HAP-1 (cell line): ENCODE measurements around the gene ARMCX4.

ENCODE experiments used
- DNase-seq, 2 experiments: peaks; one replicate each; pipeline ENCODE4 v3.0.0-alpha.2; 2016 to 2020; ENCODE audit warnings: low spot score in 2 of 2
- H3K27me3 ChIP-seq: fragments of 250-450 bp; sonication (Bioruptor Pico); 2 replicates; pipeline ENCODE4 v1.5.1; 2020; ENCODE audit warnings: low read depth, mild to moderate bottlenecking, moderate library complexity
- H3K36me3 ChIP-seq: fragments of 250-450 bp; sonication (Bioruptor Pico); replicated peaks from 2 replicates; pipeline ENCODE4 v1.5.1; 2020; ENCODE audit warnings: mild to moderate bottlenecking
- H3K4me1 ChIP-seq: fragments of 250-450 bp; sonication (Bioruptor Pico); 2 replicates; pipeline ENCODE4 v1.5.1; 2020; ENCODE audit warnings: mild to moderate bottlenecking
- H3K4me3 ChIP-seq: fragments of 250-450 bp; sonication (Bioruptor Pico); 2 replicates; pipeline ENCODE4 v1.5.1; 2020; ENCODE audit warnings: mild to moderate bottlenecking, moderate library complexity
- H3K9me3 ChIP-seq: fragments of 250-450 bp; sonication (Bioruptor Pico); 2 replicates; pipeline ENCODE4 v1.5.1; 2020; ENCODE audit warnings: mild to moderate bottlenecking, moderate library complexity
- in situ Hi-C: fragments of 300-500 bp; cut with MboI; formaldehyde crosslinking; loops from 3 replicates; pipeline ENCODE4 v1.14.3; 2020; ENCODE audit warnings: low sequenced_read_pairs, inconsistent platforms, mixed read lengths

The ARMCX4 gene

DNA sequence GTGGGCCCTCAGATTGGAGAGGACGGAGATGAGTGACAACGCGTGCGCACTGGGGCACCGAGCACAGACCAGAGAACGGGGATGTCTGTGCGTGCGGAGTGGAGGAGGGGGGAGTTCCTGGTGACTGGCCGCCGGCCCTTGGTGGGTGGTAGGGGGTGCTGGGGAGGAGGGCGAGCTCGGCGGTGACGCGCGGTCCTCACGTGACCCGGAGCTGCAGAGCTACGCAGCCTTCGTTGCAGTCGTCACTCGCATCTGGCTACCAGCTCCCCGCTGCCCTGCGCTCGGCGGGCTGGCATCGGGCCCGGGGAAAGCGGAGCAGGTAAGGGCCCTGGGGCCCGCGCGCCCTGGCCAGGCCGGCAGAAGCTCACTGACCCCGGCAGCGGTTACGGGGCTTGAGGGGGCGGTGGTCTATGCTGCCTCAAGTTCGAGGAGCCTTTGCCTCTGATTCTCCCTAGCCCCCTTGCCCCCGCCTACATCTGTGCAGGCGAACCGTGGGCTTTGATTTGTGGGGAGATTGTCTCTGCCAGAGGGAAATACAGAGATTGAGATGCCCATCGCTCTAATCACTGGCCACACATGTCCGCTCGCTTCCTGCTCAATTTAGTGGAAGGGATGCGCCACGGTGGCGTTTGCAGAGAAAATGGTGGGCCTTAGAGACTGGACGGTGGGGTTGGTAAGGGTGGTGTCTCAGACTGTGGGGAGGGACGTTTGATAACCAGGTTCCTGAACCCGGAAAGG, at the start of gene ARMCX4:
Gene ARMCX4 (plus strand): TSS at position 245 of the 738 bp plus-strand sequence. CDS start 3,134 bp downstream, outside the sequence.
- Histone ChIP-seq H3K4me3 (no peak within 1 kb of the TSS), H3K9me3 (no peaks in the 10 kb centered on the region), H3K27me3 (peaks cover 2% of the 10 kb centered on the region; the same call in 1 of the 2 replicates), H3K36me3 (no peaks in the 10 kb centered on the region), H3K4me1 (0 out of 2 replicates have a peak, but pooled peaks cover 3% of the 10 kb centered on the region)
- in situ Hi-C loops: no loop called here
- DNase-seq: no peak

DNA sequence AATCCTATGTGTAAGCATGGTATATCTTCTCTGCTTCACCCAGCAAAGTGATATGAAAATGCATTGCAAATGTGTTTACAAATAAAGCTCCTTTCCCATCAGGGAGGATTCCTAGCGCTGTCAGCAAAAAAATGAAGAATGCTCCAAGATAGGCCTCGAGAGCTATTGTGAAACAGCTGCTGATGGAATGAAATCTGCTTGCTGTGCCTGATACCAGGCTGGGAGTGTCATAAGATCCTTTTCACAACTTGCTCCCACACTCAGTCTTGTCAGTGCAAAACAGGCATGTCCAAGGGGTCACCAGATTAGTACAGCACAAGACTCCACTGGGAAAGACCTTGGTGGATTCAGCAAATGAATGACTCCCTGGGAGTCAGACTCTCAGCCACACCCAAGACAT, 43.2 kb upstream of the ARMCX4 start:
- no peaks in the 10 kb centered on the region for H3K9me3 ChIP-seq
- no peak for DNase-seq
- no peaks in the 10 kb centered on the region for H3K36me3 ChIP-seq
- H3K27me3 ChIP-seq: no peaks in the 10 kb centered on the region
- H3K4me1 ChIP-seq: no peaks in the 10 kb centered on the region
- no peak overlapping the region for H3K4me3 ChIP-seq
- in situ Hi-C loops: no loop called here

DNA sequence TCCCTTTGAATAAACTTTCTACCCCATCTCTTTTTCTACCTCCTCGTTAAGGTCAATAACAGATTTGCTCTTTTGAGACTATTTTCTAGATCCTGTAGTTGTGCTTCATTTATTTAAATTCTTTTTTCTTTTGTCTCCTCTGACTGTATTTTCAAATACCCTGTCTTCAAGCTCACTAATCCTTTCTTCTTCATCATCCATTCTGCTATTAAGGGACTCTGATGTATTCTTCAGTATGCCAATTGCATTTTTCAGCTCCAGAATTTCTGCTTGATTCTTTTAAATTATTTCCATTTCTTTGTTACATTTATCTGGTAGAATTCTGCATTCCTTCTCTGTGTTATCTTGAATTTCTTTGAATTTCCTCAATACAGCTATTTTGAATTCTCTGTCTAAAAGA, 36.0 kb upstream of the ARMCX4 start:
- Histone ChIP-seq H3K4me3 (no peak overlapping the region), H3K4me1 (no peaks in the 10 kb centered on the region), H3K9me3 (no peaks in the 10 kb centered on the region), H3K27me3 (no peaks in the 10 kb centered on the region), H3K36me3 (no peaks in the 10 kb centered on the region)
- no peak for DNase-seq
- in situ Hi-C loops: no loop called here

DNA sequence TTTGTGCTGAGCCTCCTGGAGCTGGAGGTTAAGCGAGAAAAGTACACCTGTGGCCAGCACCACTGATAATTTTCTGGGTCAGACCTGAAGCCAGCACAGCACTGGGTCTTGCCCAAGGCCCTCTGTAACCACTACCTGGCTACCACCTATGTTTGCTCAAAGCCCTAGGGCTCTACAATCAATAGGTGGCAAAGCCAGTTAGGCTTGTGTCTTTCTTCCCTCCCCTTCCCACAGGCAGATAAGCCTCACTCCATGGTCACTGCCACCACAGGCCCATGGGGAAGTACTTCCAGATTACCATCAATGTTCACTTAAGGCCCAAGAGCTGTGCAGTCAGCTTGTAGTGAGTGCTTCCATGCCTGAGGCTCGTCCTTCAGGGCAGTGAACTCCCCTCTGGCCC, 35.2 kb upstream of the ARMCX4 start:
- Histone ChIP-seq H3K36me3 (no peaks in the 10 kb centered on the region), H3K9me3 (no peaks in the 10 kb centered on the region), H3K4me3 (no peak overlapping the region), H3K4me1 (no peaks in the 10 kb centered on the region), H3K27me3 (no peaks in the 10 kb centered on the region)
- in situ Hi-C loops: no loop called here
- no peak for DNase-seq

DNA sequence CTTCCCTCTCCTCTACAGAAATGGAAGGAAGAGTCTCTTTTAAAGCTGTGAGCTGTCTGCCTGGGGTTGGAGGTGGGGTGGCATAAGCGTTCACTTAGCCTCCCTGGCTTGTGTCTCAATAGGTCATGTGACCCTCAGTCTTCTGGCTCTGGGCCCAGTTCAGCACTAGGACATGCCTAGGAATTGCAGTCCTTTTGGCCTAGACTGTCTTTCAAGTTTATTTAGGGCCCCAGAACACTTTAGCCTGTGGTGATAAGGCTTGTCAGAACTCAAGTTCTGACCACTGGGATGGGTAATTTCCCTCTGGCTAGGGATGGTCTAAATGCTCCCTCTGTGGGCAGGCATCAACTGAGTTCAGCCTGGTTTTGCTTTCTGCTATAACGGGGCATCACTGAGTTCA, 34.3 kb upstream of the ARMCX4 start:
- no peaks in the 10 kb centered on the region for H3K27me3 ChIP-seq
- DNase-seq: no peak
- no peak overlapping the region for H3K4me3 ChIP-seq
- in situ Hi-C loops: no loop called here
- H3K36me3 ChIP-seq: no peaks in the 10 kb centered on the region
- no peaks in the 10 kb centered on the region for H3K9me3 ChIP-seq
- H3K4me1 ChIP-seq: no peaks in the 10 kb centered on the region

DNA sequence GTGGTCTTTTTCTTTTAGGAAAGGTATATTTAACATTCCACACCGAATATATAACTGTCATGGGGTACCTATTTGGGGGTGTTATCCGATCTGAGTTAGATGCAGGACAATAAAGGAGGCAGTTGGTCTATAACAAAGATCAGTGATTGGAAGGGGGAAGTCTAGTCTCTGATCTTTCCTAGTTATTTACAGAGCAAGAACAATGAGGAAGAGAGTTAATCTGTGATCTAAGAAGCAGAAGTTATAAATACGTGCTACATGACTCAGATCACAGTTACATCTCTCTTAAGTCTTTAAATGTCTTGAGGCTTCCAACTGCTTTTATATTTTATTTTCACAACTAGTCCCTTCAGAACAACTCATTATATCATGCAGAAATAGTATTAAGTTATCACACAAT, 33.2 kb upstream of the ARMCX4 start:
- Histone ChIP-seq H3K9me3 (no peaks in the 10 kb centered on the region), H3K4me1 (no peaks in the 10 kb centered on the region), H3K36me3 (no peaks in the 10 kb centered on the region), H3K27me3 (0 out of 2 replicates have a peak, but pooled peaks cover 1% of the 10 kb centered on the region), H3K4me3 (no peak overlapping the region)
- no peak for DNase-seq
- in situ Hi-C loops: no loop called here

DNA sequence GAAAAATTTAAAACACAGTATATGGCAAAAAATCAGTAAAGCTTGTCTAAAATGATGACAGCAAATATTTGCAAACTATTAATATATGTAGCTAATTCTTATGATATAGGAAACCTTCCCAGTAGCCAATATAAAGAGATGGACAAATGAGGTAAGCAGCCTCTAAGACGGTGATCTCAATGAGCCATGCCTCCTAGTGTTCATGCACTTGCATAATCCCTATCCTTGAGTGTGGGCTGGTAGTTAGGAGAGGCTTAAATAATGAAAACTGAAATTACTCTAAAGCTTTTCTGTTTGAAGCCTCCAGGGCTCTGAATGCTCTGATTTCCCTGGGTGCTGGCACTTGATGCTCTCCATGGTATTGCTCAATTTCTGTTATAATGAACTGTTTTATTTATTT, 24.6 kb upstream of the ARMCX4 start:
- H3K27me3 ChIP-seq: peaks cover 5% of the 10 kb centered on the region; the same call in 1 of the 2 replicates
- no peaks in the 10 kb centered on the region for H3K9me3 ChIP-seq
- DNase-seq: no peak
- H3K4me3 ChIP-seq: no peak overlapping the region
- in situ Hi-C loops: no loop called here
- no peaks in the 10 kb centered on the region for H3K36me3 ChIP-seq
- H3K4me1 ChIP-seq: no peaks in the 10 kb centered on the region

DNA sequence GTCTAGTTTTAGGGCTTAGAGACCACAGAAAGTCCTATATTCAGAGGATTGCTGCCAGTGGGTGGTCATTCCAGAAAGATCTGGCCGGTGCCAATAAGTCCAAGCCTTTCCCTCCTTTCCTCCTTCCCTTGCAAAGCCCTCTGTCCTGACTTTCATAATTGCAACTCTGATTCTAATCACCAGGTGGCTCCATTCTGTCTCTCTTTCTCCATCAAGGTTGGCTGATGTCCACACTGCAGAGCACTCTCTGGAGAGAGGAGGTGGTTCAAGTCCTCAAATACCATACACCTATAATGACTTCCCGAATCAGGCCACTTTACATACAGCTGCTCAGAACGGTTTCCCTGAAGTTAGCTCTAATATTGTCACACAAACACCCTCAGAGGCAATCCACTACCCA, 22.4 kb upstream of the ARMCX4 start:
- in situ Hi-C loops: no loop called here
- peak; percentile 30 to 31 for DNase-seq
- H3K36me3 ChIP-seq: no peaks in the 10 kb centered on the region
- H3K4me3 ChIP-seq: no peak overlapping the region
- H3K9me3 ChIP-seq: no peaks in the 10 kb centered on the region
- H3K27me3 ChIP-seq: peaks cover 3% of the 10 kb centered on the region
- H3K4me1 ChIP-seq: no peaks in the 10 kb centered on the region

DNA sequence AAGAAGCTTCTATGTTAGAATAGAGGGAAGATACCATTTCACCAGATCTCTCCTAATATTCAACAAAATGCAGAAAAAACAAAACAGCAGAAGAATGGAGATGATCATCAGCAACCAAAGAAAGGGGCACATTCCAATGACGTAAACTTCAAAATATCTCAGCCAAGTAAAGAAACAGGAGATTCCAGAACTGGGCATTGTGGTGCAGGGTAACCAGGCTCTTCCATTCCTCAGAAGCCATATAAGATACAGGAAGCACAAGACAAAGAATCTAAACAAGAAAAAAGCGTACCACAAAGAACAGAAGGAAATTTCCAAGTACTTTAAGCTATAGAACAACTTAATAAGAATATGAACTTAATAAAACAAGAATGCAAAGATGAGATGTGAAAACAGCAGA, 6.9 kb upstream of the ARMCX4 start:
- H3K27me3 ChIP-seq: 0 out of 2 replicates have a peak, but pooled peaks cover 2% of the 10 kb centered on the region
- no peaks in the 10 kb centered on the region for H3K9me3 ChIP-seq
- H3K4me3 ChIP-seq: no peak overlapping the region
- DNase-seq: no peak
- no peaks in the 10 kb centered on the region for H3K36me3 ChIP-seq
- in situ Hi-C loops: no loop called here
- H3K4me1 ChIP-seq: 0 out of 2 replicates have a peak, but pooled peaks cover 3% of the 10 kb centered on the region

DNA sequence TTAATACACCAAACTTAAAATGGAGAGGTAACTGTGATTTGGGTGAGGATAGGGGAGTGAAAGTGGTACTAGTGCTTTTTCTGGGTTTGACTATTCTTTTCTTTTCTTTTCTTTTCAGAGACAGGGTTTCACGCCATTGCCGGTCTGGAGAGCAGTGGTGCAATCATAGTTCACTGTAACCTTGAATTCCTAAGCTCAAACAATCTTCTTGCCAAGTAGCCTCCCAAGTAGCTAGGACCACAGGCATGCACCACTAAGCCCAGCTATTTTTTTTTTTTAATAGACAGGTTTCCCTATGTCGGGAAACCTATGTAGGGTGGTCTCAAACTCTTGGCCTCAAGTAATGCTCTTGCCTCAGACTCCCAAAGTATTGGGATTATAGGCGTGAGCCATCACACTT, 3.0 kb upstream of the ARMCX4 start:
- Histone ChIP-seq H3K27me3 (peaks cover 2% of the 10 kb centered on the region; the same call in 1 of the 2 replicates), H3K4me1 (0 out of 2 replicates have a peak, but pooled peaks cover 3% of the 10 kb centered on the region), H3K4me3 (no peak overlapping the region), H3K36me3 (no peaks in the 10 kb centered on the region), H3K9me3 (no peaks in the 10 kb centered on the region)
- in situ Hi-C loops: no loop called here
- DNase-seq: no peak

DNA sequence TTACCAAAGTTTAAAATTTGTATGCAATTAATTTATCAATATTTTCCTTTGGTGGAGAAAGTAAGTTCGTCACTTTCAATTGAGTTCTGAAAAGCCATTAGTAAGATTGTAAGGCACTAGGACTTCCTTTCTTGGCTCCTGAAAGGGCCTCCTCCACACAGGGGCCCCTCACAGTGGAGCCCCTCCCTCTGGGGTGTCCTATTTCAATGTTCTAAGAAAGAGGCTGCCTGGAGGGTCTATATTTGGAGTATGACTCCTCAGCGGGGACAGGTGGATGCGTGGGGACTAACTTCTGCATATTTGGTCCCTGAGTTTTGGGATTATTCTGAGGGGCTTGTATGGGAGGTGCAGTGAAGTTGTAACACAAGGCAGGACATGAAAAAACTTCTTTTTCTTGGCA, 1.6 kb upstream of the ARMCX4 start:
- Histone ChIP-seq H3K27me3 (peaks cover 2% of the 10 kb centered on the region; the same call in 1 of the 2 replicates), H3K9me3 (no peaks in the 10 kb centered on the region), H3K36me3 (no peaks in the 10 kb centered on the region), H3K4me1 (0 out of 2 replicates have a peak, but pooled peaks cover 3% of the 10 kb centered on the region), H3K4me3 (no peak overlapping the region)
- DNase-seq: no peak
- in situ Hi-C loops: no loop called here

DNA sequence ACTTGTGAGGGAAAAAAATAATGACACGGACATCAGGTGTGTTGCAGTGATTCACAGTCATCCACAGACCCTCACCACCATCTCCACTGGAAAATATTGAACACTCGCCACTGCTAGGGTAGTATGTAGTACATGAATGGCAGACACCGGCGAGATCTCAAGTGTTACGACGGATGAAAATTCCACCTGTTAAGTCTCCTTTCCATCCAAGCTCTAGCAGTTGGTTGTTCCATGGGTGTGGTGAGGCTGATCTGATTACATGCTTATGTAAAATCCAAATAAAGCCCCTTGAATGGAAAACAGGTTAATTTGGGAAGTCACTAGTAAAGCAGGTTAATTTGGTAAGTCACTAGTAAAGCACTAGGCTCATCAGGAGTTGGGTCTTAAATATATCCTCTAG, 1.1 kb upstream of the ARMCX4 start:
- DNase-seq: no peak

DNA sequence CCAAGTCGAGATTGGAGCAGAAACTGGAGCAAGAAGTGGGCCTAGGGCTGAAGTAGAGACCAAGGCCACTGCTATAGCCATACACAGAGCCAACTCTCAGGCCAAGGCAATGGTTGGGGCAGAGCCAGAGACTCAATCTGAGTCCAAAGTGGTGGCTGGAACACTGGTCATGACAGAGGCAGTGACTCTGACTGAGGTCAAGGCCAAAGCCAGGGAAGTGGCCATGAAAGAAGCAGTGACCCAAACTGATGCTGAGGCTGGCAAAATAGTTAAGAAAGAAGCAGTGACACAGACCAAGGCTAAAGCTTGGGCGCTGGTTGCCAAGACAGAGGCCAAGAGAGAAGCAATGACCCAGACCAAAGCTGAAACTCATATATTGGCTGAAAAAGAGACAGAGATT, 3.5 kb downstream of the ARMCX4 start:
- no peaks in the 10 kb centered on the region for H3K9me3 ChIP-seq
- H3K36me3 ChIP-seq: no peaks in the 10 kb centered on the region
- no peaks in the 10 kb centered on the region; the same call in 1 of the 2 replicates for H3K27me3 ChIP-seq
- no peak overlapping the region for H3K4me3 ChIP-seq
- H3K4me1 ChIP-seq: no peaks in the 10 kb centered on the region
- in situ Hi-C loops: no loop called here
- no peak for DNase-seq

More for the DNA sequence above, 1.1 kb upstream of the ARMCX4 start:
- Histone ChIP-seq H3K4me1 (0 out of 2 replicates have a peak, but pooled peaks cover 3% of the 10 kb centered on the region), H3K36me3 (no peaks in the 10 kb centered on the region), H3K4me3 (no peak overlapping the region), H3K9me3 (no peaks in the 10 kb centered on the region), H3K27me3 (peaks cover 2% of the 10 kb centered on the region; the same call in 1 of the 2 replicates)
- in situ Hi-C loops: no loop called here

DNA sequence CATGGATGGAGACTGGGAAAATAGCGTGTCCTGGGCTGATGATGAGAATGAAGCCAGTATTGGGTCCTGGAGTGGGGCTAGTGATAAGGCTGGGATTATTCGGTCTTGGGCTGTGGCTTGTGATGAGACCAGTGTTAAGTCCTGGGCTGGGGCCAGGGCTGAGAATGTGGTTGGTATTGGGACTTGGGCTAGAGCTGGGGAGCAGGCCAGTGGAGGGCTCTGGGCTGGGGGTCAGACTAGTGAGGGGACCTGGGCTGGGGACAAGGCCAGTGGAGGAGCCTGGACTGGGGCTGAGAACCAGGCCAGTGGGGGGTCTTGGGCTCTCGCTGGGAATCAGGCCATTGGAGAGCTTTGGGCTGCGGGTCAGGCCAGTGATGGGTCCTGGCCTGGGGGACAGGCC, 6.7 kb downstream of the ARMCX4 start:
- in situ Hi-C loops: no loop called here
- Histone ChIP-seq H3K36me3 (no peaks in the 10 kb centered on the region), H3K9me3 (no peaks in the 10 kb centered on the region), H3K27me3 (no peaks in the 10 kb centered on the region), H3K4me1 (no peaks in the 10 kb centered on the region), H3K4me3 (no peak overlapping the region)
- no peak for DNase-seq
